Prostate gland (tissue), 2 donors: ENCODE results near the gene GASK1A. TPM values are rescaled to one million over a fixed set of nuclear protein-coding genes. Genes with fewer than 3 reads are reported as not detected.

Experiments
- DNase-seq: peaks from one replicate; pipeline ENCODE4 v3.0.0-alpha.2; 2019; ENCODE audit warnings: low spot score
- H3K27ac ChIP-seq, 2 donors: fragments of 200-600 bp; sonication (generic); 2 replicates each; pipeline ENCODE4 v1.5.1; 2017 to 2019
- H3K27me3 ChIP-seq: fragments of 200-600 bp; sonication (generic); replicated peaks from 2 replicates; pipeline ENCODE4 v1.5.1; 2019; ENCODE audit not compliant: insufficient read depth
- H3K36me3 ChIP-seq, 2 donors: fragments of 200-600 bp; sonication (generic); 1 replicate in 1 of 2; 2 replicates in 1 of 2; pipeline versions ENCODE4 v1.5.1 to v1.8.1; 2017 to 2019
- H3K4me1 ChIP-seq: fragments of 200-600 bp; sonication (generic); replicated peaks from 2 replicates; pipeline ENCODE4 v1.5.1; 2019
- H3K4me3 ChIP-seq, 2 donors: fragments of 200-600 bp; sonication (generic); 2 replicates each; pipeline ENCODE4 v1.5.1; 2017 to 2019
- H3K9me3 ChIP-seq: fragments of 200-600 bp; sonication (generic); 2 replicates; pipeline ENCODE4 v1.5.1; 2017
- POLR2A ChIP-seq: fragments of 450-650 bp; IDR thresholded peaks from one replicate; pipeline ENCODE4 v1.6.1; 2016; ENCODE audit warnings: antibody characterized with exemption, mild to moderate bottlenecking
- POLR2AphosphoS5 ChIP-seq: sonication (generic); formaldehyde crosslinking; IDR thresholded peaks from one replicate; pipeline ENCODE4 v1.6.1; 2017; ENCODE audit warnings: antibody characterized with exemption
- WGBS: methylation state at CpG from one replicate; pipeline ENCODE4 v1.1.5; 2018; 5-methylcytosine and 5-hydroxymethylcytosine counted together
- intact Hi-C: fragments of 100-400 bp; cut with DNase I; formaldehyde crosslinking; loops from one replicate; pipeline ENCODE4 v1.14.2; 2022
- total RNA-seq, 2 donors: library from RNA; depleted of rRNA; stranded (reverse); fragments of >200 nt; gene quantifications; one replicate each; pipeline ENCODE4 v1.1.0, GENCODE V29; 2016
- TF ChIP-seq, protein P1 (sequence below), 4 experiments: fragments of 200-600 bp in 2 of 4; fragments of 450-650 bp in 2 of 4; sonication (generic) in 2 of 4; IDR thresholded peaks; 1 replicate in 3 of 4; 2 replicates in 1 of 4; pipeline ENCODE4 v1.5.1; 2016 to 2019; ENCODE audit warnings: antibody characterized with exemption in 4 of 4, mild to moderate bottlenecking in 2 of 4, moderate library complexity in 2 of 4

Gene GASK1A
- total RNA-seq, 2 donors from 2014 or later, result 4.7 to 17.5 TPM

DNA sequence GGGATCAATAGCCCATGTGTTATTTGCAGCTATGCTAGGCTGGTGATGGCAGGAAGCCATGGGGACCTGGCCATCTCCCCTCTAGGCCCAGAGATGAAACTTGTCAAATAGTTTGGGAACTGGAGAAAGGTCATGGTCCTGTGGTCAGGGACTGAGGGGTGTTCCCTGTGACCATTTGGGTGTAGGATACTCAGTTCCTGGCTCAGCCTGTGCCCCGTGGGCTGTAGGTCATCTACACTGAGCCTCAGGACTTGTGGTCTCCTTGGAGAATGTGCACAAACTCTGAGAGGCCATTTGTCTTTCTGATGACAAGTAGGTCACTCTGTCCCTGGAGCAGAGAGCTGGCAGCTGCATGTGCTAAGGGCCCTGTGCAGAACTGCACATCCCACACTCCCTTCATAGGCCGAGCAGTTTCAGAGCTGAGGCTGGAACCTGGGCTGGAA lies 17.5 kb downstream of the GASK1A start:
- no peaks in the 10 kb centered on the region for H3K4me1 ChIP-seq
- H3K9me3 ChIP-seq, result no peaks in the 10 kb centered on the region
- WGBS, result 64% methylated on average over 2 of the region's 2 CpGs
- H3K36me3 ChIP-seq, result no peaks in the 10 kb centered on the region
- no peak overlapping the region for H3K4me3 ChIP-seq
- intact Hi-C loops, result no loop called here
- no peak for DNase-seq
- no peaks in the 10 kb centered on the region for H3K27me3 ChIP-seq
- no peak overlapping the region for H3K27ac ChIP-seq
- TF ChIP-seq, protein P1, sequence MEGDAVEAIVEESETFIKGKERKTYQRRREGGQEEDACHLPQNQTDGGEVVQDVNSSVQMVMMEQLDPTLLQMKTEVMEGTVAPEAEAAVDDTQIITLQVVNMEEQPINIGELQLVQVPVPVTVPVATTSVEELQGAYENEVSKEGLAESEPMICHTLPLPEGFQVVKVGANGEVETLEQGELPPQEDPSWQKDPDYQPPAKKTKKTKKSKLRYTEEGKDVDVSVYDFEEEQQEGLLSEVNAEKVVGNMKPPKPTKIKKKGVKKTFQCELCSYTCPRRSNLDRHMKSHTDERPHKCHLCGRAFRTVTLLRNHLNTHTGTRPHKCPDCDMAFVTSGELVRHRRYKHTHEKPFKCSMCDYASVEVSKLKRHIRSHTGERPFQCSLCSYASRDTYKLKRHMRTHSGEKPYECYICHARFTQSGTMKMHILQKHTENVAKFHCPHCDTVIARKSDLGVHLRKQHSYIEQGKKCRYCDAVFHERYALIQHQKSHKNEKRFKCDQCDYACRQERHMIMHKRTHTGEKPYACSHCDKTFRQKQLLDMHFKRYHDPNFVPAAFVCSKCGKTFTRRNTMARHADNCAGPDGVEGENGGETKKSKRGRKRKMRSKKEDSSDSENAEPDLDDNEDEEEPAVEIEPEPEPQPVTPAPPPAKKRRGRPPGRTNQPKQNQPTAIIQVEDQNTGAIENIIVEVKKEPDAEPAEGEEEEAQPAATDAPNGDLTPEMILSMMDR (IDR thresholded peaks at IDR 0.05), result no peak
- TF ChIP-seq POLR2AphosphoS5, result peak; percentile 7

DNA sequence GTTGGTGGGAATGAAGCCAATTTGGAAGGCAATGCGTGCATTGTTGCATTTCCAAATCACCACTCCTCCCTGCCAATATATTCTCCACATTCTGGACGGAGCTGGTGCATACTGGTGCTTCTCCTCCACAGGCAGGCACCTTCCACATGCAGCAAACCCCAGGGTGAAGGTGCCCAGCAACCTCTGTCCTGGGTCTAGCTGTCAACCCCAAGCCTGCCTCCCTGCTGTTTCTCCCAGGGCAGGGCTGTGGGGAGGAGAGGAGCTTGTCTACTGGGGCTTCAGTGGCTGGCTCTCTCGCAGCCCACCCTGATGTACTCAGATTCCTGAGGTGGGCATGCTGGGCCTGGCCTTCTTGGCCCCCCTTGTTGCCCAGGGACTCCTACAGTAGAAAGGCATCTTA lies 20.1 kb downstream of the GASK1A start:
- 69% methylated on average over 3 of the region's 3 CpGs for WGBS
- Histone ChIP-seq H3K4me1 (no peaks in the 10 kb centered on the region), H3K27me3 (no peaks in the 10 kb centered on the region), H3K27ac (peak overlapping the region in 1 of 2 donors; percentile 6), H3K36me3 (no peaks in the 10 kb centered on the region), H3K4me3 (no peak overlapping the region), H3K9me3 (no peaks in the 10 kb centered on the region)
- DNase-seq, result no peak
- intact Hi-C loops, result no loop called here
- TF ChIP-seq POLR2A, result no peak
- TF ChIP-seq POLR2AphosphoS5, result no peak
- TF ChIP-seq, protein P1 (IDR thresholded peaks at IDR 0.05), result no peak

DNA sequence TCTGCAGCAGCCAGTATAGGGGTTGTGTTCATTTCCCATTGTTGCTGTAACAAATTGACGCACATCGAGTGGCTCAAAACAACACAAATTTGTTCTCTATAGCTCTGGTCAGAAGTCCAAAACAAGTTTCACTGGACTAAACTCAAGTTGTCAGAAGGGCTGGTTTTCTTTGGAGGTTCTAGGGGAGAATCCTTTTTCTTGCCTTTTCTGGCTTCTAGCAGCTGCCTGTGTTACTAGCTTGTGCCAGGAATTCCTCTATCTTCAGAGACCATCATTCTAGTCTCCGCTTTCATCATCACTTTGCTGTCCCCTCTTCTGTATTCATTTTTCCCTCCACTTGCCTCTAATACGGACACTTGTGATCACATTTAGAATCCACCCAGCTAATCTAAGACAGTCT lies 20.5 kb downstream of the GASK1A start:
- TF ChIP-seq POLR2AphosphoS5, result no peak
- intact Hi-C loops, result no loop called here
- Histone ChIP-seq H3K36me3 (no peaks in the 10 kb centered on the region), H3K4me3 (no peak overlapping the region), H3K4me1 (no peaks in the 10 kb centered on the region), H3K27ac (peak overlapping the region in 1 of 2 donors; percentile 52), H3K27me3 (no peaks in the 10 kb centered on the region), H3K9me3 (no peaks in the 10 kb centered on the region)
- 81% methylated on average over 4 of the region's 4 CpGs for WGBS
- no peak for DNase-seq

DNA sequence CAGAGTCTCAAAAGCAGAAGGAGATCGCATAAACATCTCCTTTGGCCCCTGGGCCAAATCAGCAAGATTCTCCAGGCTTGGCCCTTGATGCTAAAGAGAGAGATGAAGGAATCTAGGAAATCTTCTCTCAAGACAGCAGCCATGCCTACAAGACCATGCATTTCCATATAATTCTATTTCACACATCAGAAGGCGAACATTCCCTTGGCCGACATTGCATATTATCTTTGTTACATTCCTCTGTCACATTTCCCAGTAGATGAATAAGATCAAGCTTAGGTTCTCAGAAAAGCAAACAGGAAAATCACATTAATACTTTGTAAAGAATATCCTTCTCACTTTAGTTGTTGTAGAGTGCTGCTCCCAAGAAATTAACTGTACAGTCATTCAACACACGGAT lies 21.3 kb downstream of the GASK1A start:
- intact Hi-C loops, result no loop called here
- Histone ChIP-seq H3K9me3 (no peaks in the 10 kb centered on the region), H3K4me3 (no peak overlapping the region), H3K27ac (peak overlapping the region; percentile 17 to 52), H3K27me3 (no peaks in the 10 kb centered on the region), H3K36me3 (no peaks in the 10 kb centered on the region), H3K4me1 (no peaks in the 10 kb centered on the region)
- whole genome bisulfite sequencing, result 70% methylated on average over 4 of the region's 4 CpGs
- TF ChIP-seq, protein P1 (IDR thresholded peaks at IDR 0.05), result no peak
- TF ChIP-seq POLR2A, result no peak
- no peak for TF ChIP-seq POLR2AphosphoS5
- DNase-seq, result no peak

DNA sequence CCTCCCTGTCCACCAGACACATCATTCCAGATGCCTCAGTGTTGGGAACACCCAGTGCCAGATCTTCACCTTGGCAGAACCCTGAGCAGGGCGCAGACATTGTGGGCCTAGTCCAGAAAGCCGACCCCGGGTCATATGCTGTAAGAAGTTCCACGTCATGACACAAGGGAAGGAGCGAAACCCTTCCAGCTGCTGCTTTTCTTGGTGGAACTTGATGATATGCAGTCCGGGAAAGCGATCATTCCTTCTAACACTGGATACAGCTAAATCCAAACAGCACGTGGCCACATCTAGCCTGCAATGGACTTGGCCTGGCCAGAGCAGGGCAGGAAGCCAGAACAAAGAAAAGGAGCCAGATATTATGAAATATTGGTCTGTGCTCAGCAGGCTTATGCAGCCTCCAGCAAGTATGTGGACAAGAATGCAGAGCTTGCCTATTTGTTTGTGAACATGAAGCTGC lies 22.0 kb downstream of the GASK1A start:
- peak; percentile 89 for TF ChIP-seq POLR2AphosphoS5
- TF ChIP-seq, protein P1 (IDR thresholded peaks at IDR 0.05), result no peak
- H3K27ac ChIP-seq, result peak overlapping the region; percentile 17 to 52
- intact Hi-C loops, result no loop called here
- no peaks in the 10 kb centered on the region for H3K27me3 ChIP-seq
- peak; percentile 65 for DNase-seq
- H3K4me1 ChIP-seq, result no peaks in the 10 kb centered on the region
- WGBS, result 41% methylated on average over 8 of the region's 8 CpGs
- H3K9me3 ChIP-seq, result no peaks in the 10 kb centered on the region
- H3K4me3 ChIP-seq, result no peak overlapping the region
- H3K36me3 ChIP-seq, result no peaks in the 10 kb centered on the region
